ENCODE results near the gene S100A8.

- no peak for TF ChIP-seq CTCF (IDR thresholded peaks at IDR 0.05)
- TF ChIP-seq POLR2A (IDR thresholded peaks at IDR 0.05) = no peak
Measured at GRCh38 chr1:153397051-153397923, 6.4 kb upstream of the S100A8 start.

Measured in heart left ventricle (tissue), 13 donors.